Loucy (cell line): ENCODE data around the gene SBF2.

ENCODE experiments used
- H2AFZ ChIP-seq: fragments of 200-600 bp; sonication (generic); 2 replicates; pipeline ENCODE4 v1.6.0; 2016; ENCODE audit warnings: antibody characterized with exemption, mild to moderate bottlenecking, low read length, moderate library complexity
- H3F3A ChIP-seq: fragments of 200-600 bp; 2 replicates; pipeline ENCODE4 v1.6.0; 2016; ENCODE audit warnings: antibody characterized with exemption, low read depth, mild to moderate bottlenecking
- H3K27me3 ChIP-seq: fragments of 200-600 bp; sonication (generic); 2 replicates; pipeline ENCODE4 v1.6.1; 2014; ENCODE audit warnings: low read length, mild to moderate bottlenecking; ENCODE audit not compliant: insufficient read depth, poor library complexity, severe bottlenecking
- H3K36me3 ChIP-seq: fragments of 200-600 bp; sonication (generic); 2 replicates; pipeline ENCODE4 v1.6.1; 2016; ENCODE audit warnings: low read length; ENCODE audit not compliant: insufficient read depth
- H3K4me1 ChIP-seq: fragments of 200-600 bp; sonication (generic); 2 replicates; pipeline ENCODE4 v1.5.1; 2014; ENCODE audit warnings: low read length, mild to moderate bottlenecking; ENCODE audit not compliant: insufficient read depth, poor library complexity, severe bottlenecking
- H3K4me2 ChIP-seq: fragments of 200-600 bp; sonication (generic); 2 replicates; pipeline ENCODE4 v1.6.0; 2014; ENCODE audit warnings: antibody characterized with exemption, low read length, low read depth, mild to moderate bottlenecking; ENCODE audit not compliant: poor library complexity, severe bottlenecking
- H3K4me3 ChIP-seq: fragments of 200-600 bp; sonication (generic); 2 replicates; pipeline ENCODE4 v1.5.1; 2014; ENCODE audit warnings: low read length, mild to moderate bottlenecking, mixed read lengths; ENCODE audit not compliant: poor library complexity, severe bottlenecking
- H3K79me2 ChIP-seq: fragments of 200-600 bp; sonication (generic); 2 replicates; pipeline ENCODE4 v1.6.1; 2014; ENCODE audit warnings: low read length; ENCODE audit not compliant: insufficient read depth
- H3K9ac ChIP-seq: fragments of 200-600 bp; sonication (generic); 2 replicates; pipeline ENCODE4 v1.6.0; 2014; ENCODE audit warnings: mild to moderate bottlenecking, low read depth, low read length, moderate library complexity; ENCODE audit not compliant: poor library complexity, severe bottlenecking
- H3K9me2 ChIP-seq: fragments of 200-600 bp; sonication (generic); replicated peaks from 2 replicates; pipeline ENCODE4 v1.6.1; 2016; ENCODE audit warnings: low read depth, low read length, mixed read lengths
- H3K9me3 ChIP-seq: fragments of 200-600 bp; sonication (generic); 2 replicates; pipeline ENCODE4 v1.6.1; 2014; ENCODE audit warnings: mild to moderate bottlenecking, antibody characterized with exemption, low read length, low read depth; ENCODE audit not compliant: insufficient read depth
- H4K20me1 ChIP-seq: fragments of 200-600 bp; sonication (generic); 2 replicates; pipeline ENCODE4 v1.6.0; 2014; ENCODE audit warnings: antibody characterized with exemption, low read length, mild to moderate bottlenecking; ENCODE audit not compliant: insufficient read depth, poor library complexity, severe bottlenecking
- EZH2phosphoT487 ChIP-seq: fragments of 200-600 bp; IDR thresholded peaks from 2 replicates; pipeline ENCODE4 v1.6.1; 2018; ENCODE audit warnings: antibody characterized with exemption, mild to moderate bottlenecking, moderate library complexity, borderline replicate concordance
- TF ChIP-seq, protein P1 (sequence below): fragments of 200-600 bp; sonication (generic); conservative IDR thresholded peaks from 2 replicates; pipeline ENCODE4 v1.5.1; 2014; ENCODE audit warnings: mild to moderate bottlenecking, antibody characterized with exemption, low read length

The SBF2 gene

GRCh38 chr11:10322830-10323792 is 29.1 kb upstream of the SBF2 start:
- Histone ChIP-seq H3F3A (no peaks in the 10 kb centered on the region), H2AFZ (peak overlapping the region; percentile 70; the same call in 1 of the 2 replicates)
- TF ChIP-seq EZH2phosphoT487 = no peak
- TF ChIP-seq, protein P1, sequence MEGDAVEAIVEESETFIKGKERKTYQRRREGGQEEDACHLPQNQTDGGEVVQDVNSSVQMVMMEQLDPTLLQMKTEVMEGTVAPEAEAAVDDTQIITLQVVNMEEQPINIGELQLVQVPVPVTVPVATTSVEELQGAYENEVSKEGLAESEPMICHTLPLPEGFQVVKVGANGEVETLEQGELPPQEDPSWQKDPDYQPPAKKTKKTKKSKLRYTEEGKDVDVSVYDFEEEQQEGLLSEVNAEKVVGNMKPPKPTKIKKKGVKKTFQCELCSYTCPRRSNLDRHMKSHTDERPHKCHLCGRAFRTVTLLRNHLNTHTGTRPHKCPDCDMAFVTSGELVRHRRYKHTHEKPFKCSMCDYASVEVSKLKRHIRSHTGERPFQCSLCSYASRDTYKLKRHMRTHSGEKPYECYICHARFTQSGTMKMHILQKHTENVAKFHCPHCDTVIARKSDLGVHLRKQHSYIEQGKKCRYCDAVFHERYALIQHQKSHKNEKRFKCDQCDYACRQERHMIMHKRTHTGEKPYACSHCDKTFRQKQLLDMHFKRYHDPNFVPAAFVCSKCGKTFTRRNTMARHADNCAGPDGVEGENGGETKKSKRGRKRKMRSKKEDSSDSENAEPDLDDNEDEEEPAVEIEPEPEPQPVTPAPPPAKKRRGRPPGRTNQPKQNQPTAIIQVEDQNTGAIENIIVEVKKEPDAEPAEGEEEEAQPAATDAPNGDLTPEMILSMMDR = peak; percentile 76

GRCh38 chr11:10322401-10322800 is 28.4 kb upstream of the SBF2 start:
- no peaks in the 10 kb centered on the region for H3K36me3 ChIP-seq
- no peak overlapping the region for H3K4me3 ChIP-seq
- H3K27me3 ChIP-seq = no peaks in the 10 kb centered on the region
- no peaks in the 10 kb centered on the region for H4K20me1 ChIP-seq
- H2AFZ ChIP-seq = peak overlapping the region; percentile 70; the same call in 1 of the 2 replicates
- TF ChIP-seq, protein P1 = no peak
- H3K9me2 ChIP-seq = no peaks in the 10 kb centered on the region
- H3K9ac ChIP-seq = no peak overlapping the region
- H3K4me2 ChIP-seq = peak overlapping the region; percentile 46
- peaks cover 39% of the 10 kb centered on the region for H3K4me1 ChIP-seq
- no peaks in the 10 kb centered on the region for H3K79me2 ChIP-seq
- H3F3A ChIP-seq = no peaks in the 10 kb centered on the region
- no peaks in the 10 kb centered on the region for H3K9me3 ChIP-seq

More at GRCh38 chr11:10322830-10323792, 29.1 kb upstream of the SBF2 start:
- Histone ChIP-seq H3K9ac (no peak overlapping the region), H3K4me3 (no peak overlapping the region), H3K9me3 (no peaks in the 10 kb centered on the region), H3K4me1 (peaks cover 32% of the 10 kb centered on the region), H4K20me1 (no peaks in the 10 kb centered on the region), H3K4me2 (peak overlapping the region; percentile 46), H3K27me3 (no peaks in the 10 kb centered on the region), H3K9me2 (no peaks in the 10 kb centered on the region), H3K36me3 (no peaks in the 10 kb centered on the region), H3K79me2 (no peaks in the 10 kb centered on the region)

GRCh38 chr11:10320736-10321465 is 26.9 kb upstream of the SBF2 start:
- Histone ChIP-seq H3K27me3 (no peaks in the 10 kb centered on the region), H2AFZ (no peak overlapping the region), H3K9ac (no peak overlapping the region), H3K4me1 (peaks cover 42% of the 10 kb centered on the region), H3K36me3 (no peaks in the 10 kb centered on the region), H4K20me1 (no peaks in the 10 kb centered on the region), H3K9me3 (no peaks in the 10 kb centered on the region), H3F3A (no peaks in the 10 kb centered on the region), H3K9me2 (no peaks in the 10 kb centered on the region), H3K4me2 (no peak overlapping the region), H3K79me2 (no peaks in the 10 kb centered on the region), H3K4me3 (no peak overlapping the region)
- no peak for TF ChIP-seq EZH2phosphoT487
- TF ChIP-seq, protein P1 = no peak
